Common myeloid progenitor, CD34-positive (primary cell): ENCODE results near the gene YWHAB. TPM values are rescaled to one million over a fixed set of nuclear protein-coding genes. Genes with fewer than 3 reads are reported as not detected.

Experiments
- CTCF ChIA-PET: fragments of 350-600 bp; sonication (Branson Sonifier 250); formaldehyde crosslinking; loops from one replicate; lab custom pipeline; 2021; ENCODE audit warnings: antibody characterized with exemption; lab: Charles Lee
- POLR2A ChIA-PET: fragments of 350-600 bp; sonication (Branson Sonifier 250); formaldehyde crosslinking; loops from one replicate; lab custom pipeline; 2021; ENCODE audit warnings: antibody characterized with exemption; lab: Charles Lee
- DNase-seq, 3 donors: peaks; one replicate each; pipeline versions ENCODE4 v3.0.0 to v3.0.0-alpha.2; 2013
- H3K27ac ChIP-seq, 2 experiments: 1 replicate in 1 of 2; 2 replicates in 1 of 2; pipeline ENCODE4 v1.7.0; 2013; ENCODE audit warnings: inconsistent platforms in 2 of 2, low read length in 2 of 2, mild to moderate bottlenecking in 2 of 2, low read depth in 1 of 2, moderate library complexity in 1 of 2; ENCODE audit not compliant: severe bottlenecking in 2 of 2, insufficient read depth in 1 of 2, poor library complexity in 1 of 2
- H3K27me3 ChIP-seq, 5 experiments: replicated peaks in 2 of 5; 1 replicate in 3 of 5; 2 replicates in 2 of 5; pipeline versions ENCODE4 v1.6.1 to v1.7.0; 2013; ENCODE audit warnings: low read length in 4 of 5, mild to moderate bottlenecking in 2 of 5, moderate library complexity in 2 of 5, inconsistent platforms in 1 of 5; ENCODE audit not compliant: insufficient read depth in 5 of 5, control insufficient read depth in 4 of 5
- H3K36me3 ChIP-seq, 4 experiments: 1 replicate in 2 of 4; 2 replicates in 2 of 4; pipeline versions ENCODE4 v1.6.1 to v1.7.0; 2013; ENCODE audit warnings: low read length in 3 of 4, control low read depth in 1 of 4, mild to moderate bottlenecking in 1 of 4; ENCODE audit not compliant: control insufficient read depth in 4 of 4, insufficient read depth in 4 of 4
- H3K4me1 ChIP-seq, 4 experiments: 1 replicate in 3 of 4; 2 replicates in 1 of 4; pipeline versions ENCODE4 v1.6.1 to v1.7.1; 2013; ENCODE audit warnings: low read length in 3 of 4, mild to moderate bottlenecking in 3 of 4, control low read depth in 1 of 4, inconsistent platforms in 1 of 4, moderate library complexity in 1 of 4; ENCODE audit not compliant: control insufficient read depth in 4 of 4, insufficient read depth in 4 of 4; ENCODE audit errors: control extremely low read depth in 1 of 4
- H3K4me3 ChIP-seq, 7 experiments: 1 replicate in 4 of 7; 2 replicates in 3 of 7; pipeline versions ENCODE4 v1.5.1 to v1.7.0; 2013; ENCODE audit warnings: mild to moderate bottlenecking in 7 of 7, low read length in 6 of 7, moderate library complexity in 6 of 7, inconsistent platforms in 2 of 7, low read depth in 2 of 7, control low read depth in 1 of 7; ENCODE audit not compliant: insufficient read depth in 4 of 7, control insufficient read depth in 1 of 7; ENCODE audit errors: extremely low read depth in 1 of 7
- H3K9me3 ChIP-seq, 5 experiments: 1 replicate in 4 of 5; 2 replicates in 1 of 5; pipeline versions ENCODE4 v1.6.1 to v1.7.1; 2013; ENCODE audit warnings: low read length in 4 of 5, mild to moderate bottlenecking in 2 of 5, inconsistent platforms in 1 of 5, low read depth in 1 of 5, moderate library complexity in 1 of 5; ENCODE audit not compliant: control insufficient read depth in 4 of 5, insufficient read depth in 2 of 5; ENCODE audit errors: control extremely low read depth in 1 of 5
- WGBS: methylation state at CpG from one replicate; pipeline ENCODE4 v1.1.5; 2013; ENCODE audit not compliant: insufficient coverage; 5-methylcytosine and 5-hydroxymethylcytosine counted together
- polyA plus RNA-seq: library from polyadenylated mRNA; unstranded; fragments of 120-200 nt; gene quantifications from one replicate; pipeline ENCODE4 v1.2.1, GENCODE V29; 2013

The YWHAB gene
- polyA plus RNA-seq = 132 TPM

DNA sequence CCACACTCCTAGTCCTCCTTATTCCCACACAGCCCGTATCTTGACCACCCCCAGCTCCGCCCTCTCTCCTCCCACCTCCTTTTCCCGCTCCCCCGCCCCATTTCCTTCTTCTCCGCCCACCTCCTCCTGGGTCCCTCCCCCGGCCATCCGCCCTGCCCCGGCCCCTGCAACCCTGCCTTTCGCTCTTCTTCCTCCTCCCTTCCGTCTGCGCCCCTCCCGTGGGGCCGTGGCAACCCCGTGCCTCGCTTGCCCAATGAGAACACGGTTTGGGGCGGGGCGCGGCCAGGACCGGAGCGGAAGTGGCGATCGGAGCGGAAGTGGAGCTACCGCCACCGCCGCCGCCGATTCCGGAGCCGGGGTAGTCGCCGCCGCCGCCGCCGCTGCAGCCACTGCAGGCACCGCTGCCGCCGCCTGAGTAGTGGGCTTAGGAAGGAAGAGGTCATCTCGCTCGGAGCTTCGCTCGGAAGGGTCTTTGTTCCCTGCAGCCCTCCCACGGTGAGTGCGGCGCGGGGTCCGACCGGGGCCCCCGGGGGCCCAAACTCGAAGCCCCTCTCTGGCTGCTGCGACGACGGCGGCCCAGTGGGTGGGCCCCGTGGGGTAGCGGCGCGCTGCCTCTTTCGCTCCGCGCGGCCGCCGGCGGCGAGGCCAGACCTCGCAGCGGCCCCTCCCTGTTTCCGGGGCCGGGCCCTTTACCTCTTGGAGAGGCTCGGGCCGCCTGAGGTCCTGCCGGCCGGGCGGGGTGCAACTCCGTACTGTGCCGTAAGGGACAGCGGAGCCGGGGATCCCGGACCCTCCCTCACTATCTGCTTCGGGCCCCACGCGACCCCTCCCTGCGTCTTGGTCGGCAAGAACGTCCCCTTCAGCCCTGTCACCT lies at the start of gene YWHAB:
Gene YWHAB (plus strand): TSS at position 314 of the 874 bp plus-strand sequence. CDS start 15,829 bp downstream, outside the sequence.
- H3K27ac ChIP-seq = peak within 1 kb of the TSS; percentile 66 to 79

DNA sequence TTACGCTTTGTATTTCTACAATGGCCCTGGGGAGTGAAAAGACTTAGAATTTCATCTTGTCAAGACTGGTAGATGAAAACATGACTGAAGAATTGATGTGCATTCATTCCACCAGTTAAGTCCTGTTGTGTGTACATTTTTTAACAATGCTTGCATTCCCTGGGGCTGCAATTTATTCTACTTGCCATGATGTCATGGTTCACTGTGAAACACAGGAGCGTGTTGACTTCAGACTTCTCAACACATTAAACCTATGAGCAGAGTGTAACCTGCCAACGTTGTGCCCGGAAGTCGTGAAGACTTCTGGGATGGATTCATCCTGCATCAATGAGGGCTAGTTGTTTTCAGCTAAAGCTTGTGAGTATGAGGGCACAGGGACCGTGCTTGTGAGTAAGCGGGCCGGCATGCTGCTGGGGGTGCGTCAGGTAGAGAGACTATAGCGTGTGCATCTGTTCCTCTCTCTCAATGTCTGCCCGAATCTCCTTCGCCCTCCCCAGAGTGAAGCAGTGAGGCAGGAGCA lies 48.8 kb upstream of the YWHAB start:
- POLR2A ChIA-PET = no interaction called here
- Histone ChIP-seq H3K9me3 (peaks cover 0 to 4% (median 2%) of the 10 kb centered on the region in 5 experiments), H3K27me3 (peaks cover 0 to 30% (median 9%) of the 10 kb centered on the region in 5 experiments), H3K4me1 (no peaks in the 10 kb centered on the region), H3K27ac (no peak overlapping the region), H3K4me3 (no peak overlapping the region), H3K36me3 (no peaks in the 10 kb centered on the region)
- CTCF ChIA-PET = no interaction called here
- 97% methylated on average over 9 of the region's 12 CpGs for WGBS
- no peak for DNase-seq

More for the DNA sequence above, at the start of gene YWHAB:
- Histone ChIP-seq H3K9me3 (no peaks in the 10 kb centered on the region), H3K4me1 (peaks cover 12 to 42% (median 28%) of the 10 kb centered on the region in 4 experiments), H3K36me3 (peaks cover 0 to 10% (median 0%) of the 10 kb centered on the region in 4 experiments), H3K4me3 (peak within 1 kb of the TSS; percentile 76 to 99 (median 97)), H3K27me3 (no peaks in the 10 kb centered on the region)
- POLR2A ChIA-PET = no interaction called here
- WGBS = 0% methylated on average over 71 of the region's 88 CpGs
- DNase-seq = peak; percentile 97 to 98 (median 97)
- CTCF ChIA-PET = interaction anchor here (0.8 kb wide), 1 partner anchor 500 kb away, joined by 4 read pairs; no protein-coding TSS in a partner anchor

- no peak for DNase-seq
- Histone ChIP-seq H3K4me1 (no peaks in the 10 kb centered on the region), H3K27me3 (peaks cover 0 to 24% (median 11%) of the 10 kb centered on the region in 5 experiments), H3K27ac (no peak overlapping the region), H3K36me3 (no peaks in the 10 kb centered on the region), H3K4me3 (no peak overlapping the region), H3K9me3 (peaks cover 0 to 4% (median 2%) of the 10 kb centered on the region in 5 experiments)
- CTCF ChIA-PET = interaction anchor here (1.6 kb wide), 1 partner anchor 18 kb away, joined by 3 read pairs; no protein-coding TSS in a partner anchor
- WGBS = 82% methylated on average over 3 of the region's 3 CpGs
- POLR2A ChIA-PET = no interaction called here
Measured at GRCh38 chr20:44837946-44838345, 47.6 kb upstream of the YWHAB start.

DNA sequence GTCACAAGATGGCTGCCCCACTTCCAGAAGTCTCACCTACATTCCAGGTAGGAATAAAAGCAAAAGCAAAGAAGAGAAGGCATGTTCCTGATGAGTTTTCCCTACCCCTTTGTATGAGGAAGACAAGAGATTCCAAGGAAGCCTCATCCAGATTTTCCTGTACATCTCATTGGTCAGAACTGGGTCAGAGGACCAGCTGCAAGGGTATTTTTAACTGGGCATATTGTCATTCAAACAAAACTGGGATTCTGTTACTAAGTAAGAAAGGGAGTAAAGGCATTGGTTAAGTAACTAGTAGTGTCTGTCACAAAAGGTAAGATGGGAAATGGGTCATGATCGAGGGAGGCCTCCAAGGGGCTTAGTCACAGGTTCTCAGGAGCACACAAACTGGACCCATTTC lies 47.0 kb upstream of the YWHAB start:
- Histone ChIP-seq H3K27me3 (peaks cover 0 to 27% (median 11%) of the 10 kb centered on the region in 5 experiments), H3K4me1 (no peaks in the 10 kb centered on the region), H3K4me3 (no peak overlapping the region), H3K9me3 (peaks cover 0 to 4% (median under 1%) of the 10 kb centered on the region in 5 experiments), H3K36me3 (no peaks in the 10 kb centered on the region), H3K27ac (no peak overlapping the region)
- no peak for DNase-seq
- WGBS = 100% methylated on average over 1 of the region's 1 CpG
- CTCF ChIA-PET = interaction anchor here (1.6 kb wide), 1 partner anchor 19 kb away, joined by 3 read pairs; no protein-coding TSS in a partner anchor
- POLR2A ChIA-PET = no interaction called here

DNA sequence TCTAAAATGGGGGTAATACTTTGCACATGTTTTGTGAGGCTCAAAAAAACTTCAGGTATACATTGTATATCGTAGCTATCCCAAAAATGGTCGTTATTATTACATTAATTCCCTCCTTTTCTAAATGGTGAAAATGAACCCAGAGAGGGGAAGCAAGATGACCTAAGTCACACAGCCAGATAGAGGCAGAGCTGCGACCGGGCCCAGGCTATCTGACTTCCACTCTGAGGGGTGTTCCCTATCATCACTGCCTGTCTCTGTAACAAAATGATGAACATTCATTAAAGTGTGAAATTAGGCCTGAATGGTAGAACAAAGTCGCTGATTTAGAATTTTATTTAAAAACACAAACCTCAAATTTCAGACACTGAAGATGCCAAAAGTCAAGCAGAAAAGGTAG lies 46.0 kb upstream of the YWHAB start:
- no peak overlapping the region for H3K4me3 ChIP-seq
- H3K4me1 ChIP-seq = no peaks in the 10 kb centered on the region
- 58% methylated on average over 2 of the region's 5 CpGs for WGBS
- peaks cover 0 to 4% (median 0%) of the 10 kb centered on the region in 5 experiments for H3K9me3 ChIP-seq
- H3K27ac ChIP-seq = no peak overlapping the region
- ChIA-PET POLR2A (no interaction called here), CTCF (no interaction called here)
- H3K27me3 ChIP-seq = peaks cover 0 to 34% (median 11%) of the 10 kb centered on the region in 5 experiments
- DNase-seq = no peak
- H3K36me3 ChIP-seq = no peaks in the 10 kb centered on the region

DNA sequence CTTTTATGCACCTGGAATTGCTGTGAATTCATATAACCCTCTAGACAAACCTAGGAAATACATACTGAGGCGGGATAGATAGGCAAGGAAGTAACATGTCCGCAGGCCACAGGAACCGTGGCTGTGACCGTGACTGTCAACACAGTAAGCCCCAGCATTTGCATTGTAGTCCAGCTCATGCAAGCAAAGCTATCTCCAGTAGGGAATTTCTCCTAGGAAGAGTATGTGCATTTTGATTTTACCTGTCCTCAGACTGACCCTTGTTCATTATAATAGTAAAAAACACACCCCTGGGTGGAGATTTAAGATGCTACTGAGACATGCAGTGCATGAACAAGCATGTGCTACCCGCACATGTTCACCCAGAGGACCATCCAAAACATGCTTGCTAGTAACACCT lies 44.7 kb upstream of the YWHAB start:
- Histone ChIP-seq H3K27ac (no peak overlapping the region), H3K9me3 (peaks cover 0 to 4% (median 0%) of the 10 kb centered on the region in 5 experiments), H3K4me3 (no peak overlapping the region), H3K4me1 (no peaks in the 10 kb centered on the region), H3K27me3 (peaks cover 0 to 34% (median 11%) of the 10 kb centered on the region in 5 experiments), H3K36me3 (no peaks in the 10 kb centered on the region)
- ChIA-PET CTCF (interaction anchor here (1.4 kb wide), 1 partner anchor 94 kb away, joined by 3 read pairs; no protein-coding TSS in a partner anchor), POLR2A (no interaction called here)
- WGBS = no CpG with 5 or more reads among the region's 5 CpGs
- no peak for DNase-seq
